ENCODE measurements around the gene TTC39C.
A peak's percentile ranks its signal among the peaks of the same experiment; 100 is the strongest.
"Not testable (repeated sequence)": the region's sequence is repeated elsewhere in the genome, so short reads cannot be mapped to it uniquely, and the experiment has no call there.

TTC39C gene

DNA sequence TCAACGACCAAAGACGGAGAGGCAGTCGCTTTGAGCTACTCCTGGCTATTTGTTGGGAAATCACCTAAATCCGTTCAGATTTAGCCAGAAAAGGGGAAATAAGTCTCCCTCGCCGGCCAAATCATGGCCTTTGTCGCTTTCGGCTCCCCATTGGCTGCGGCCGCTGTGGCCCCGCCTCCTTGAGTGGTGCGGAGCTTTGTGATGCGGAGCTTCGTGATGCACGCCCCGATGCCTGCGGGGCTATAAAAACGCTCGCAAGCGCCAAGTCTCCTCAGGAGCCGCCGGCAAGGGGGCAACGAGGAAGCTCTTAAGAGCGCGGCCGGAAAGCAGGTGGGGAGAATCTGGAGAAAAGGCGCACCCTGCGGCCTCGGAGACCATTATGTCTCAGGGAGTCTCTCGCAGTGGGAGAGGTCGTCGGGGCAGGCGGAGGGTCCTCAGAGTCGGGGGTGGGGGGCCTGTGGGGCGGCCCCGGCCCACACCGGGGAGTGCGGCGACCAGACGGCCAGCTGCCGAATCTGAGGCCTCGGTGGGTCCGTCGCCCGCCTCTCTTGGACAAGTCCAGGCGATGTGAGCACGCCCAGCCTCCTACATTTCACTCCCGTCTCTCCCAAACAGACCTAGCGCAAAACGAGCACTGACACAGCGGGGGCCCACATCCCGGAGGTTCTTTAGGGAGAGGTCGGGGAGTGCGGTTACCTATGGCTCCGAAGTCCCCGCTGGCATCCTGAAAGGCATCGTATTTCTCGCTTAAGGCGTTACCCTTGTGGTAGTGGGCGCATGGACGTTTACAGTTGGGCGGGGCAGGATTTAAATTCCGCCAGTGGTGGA is 124.4 kb downstream of the TTC39C start, which contains the start of gene CABYR:
Gene CABYR (plus strand): TSS at position 274 of the 828 bp plus-strand sequence. CDS start 4,053 bp downstream, outside the sequence.
- DNase-seq = peak; percentile 33

GRCh38 chr18:24140697-24141096 is 126.1 kb downstream of the TTC39C start:
- DNase-seq = no peak

GRCh38 chr18:24142376-24142775 is 127.8 kb downstream of the TTC39C start:
- DNase-seq = no peak

DNA sequence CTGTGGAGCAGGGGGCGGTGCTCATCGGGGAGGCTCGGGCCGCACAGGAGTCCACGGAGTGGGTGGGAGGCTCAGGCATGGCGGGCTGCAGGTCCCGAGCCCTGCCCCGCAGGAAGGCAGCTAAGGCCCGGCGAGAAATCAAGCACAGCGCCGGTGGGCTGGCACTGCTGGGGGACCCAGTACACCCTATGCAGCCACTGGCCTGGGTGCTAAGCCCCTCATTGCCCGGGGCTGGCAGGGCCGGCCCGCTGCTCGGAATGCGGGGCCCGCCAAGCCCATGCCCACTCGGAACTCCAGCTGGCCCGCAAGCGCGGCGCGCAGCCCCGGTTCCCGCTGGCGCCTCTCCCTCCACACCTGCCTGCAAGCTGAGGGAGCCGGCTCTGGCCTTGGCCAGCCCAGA is 135.0 kb downstream of the TTC39C start:
- not testable (repeated sequence) for DNase-seq

- DNase-seq = no peak
Measured at GRCh38 chr18:24153397-24153796, 138.8 kb downstream of the TTC39C start.

GRCh38 chr18:24157855-24158254 is 143.3 kb downstream of the TTC39C start:
- DNase-seq = no peak

GRCh38 chr18:24160086-24160485 is 145.5 kb downstream of the TTC39C start:
- no peak for DNase-seq

DNA sequence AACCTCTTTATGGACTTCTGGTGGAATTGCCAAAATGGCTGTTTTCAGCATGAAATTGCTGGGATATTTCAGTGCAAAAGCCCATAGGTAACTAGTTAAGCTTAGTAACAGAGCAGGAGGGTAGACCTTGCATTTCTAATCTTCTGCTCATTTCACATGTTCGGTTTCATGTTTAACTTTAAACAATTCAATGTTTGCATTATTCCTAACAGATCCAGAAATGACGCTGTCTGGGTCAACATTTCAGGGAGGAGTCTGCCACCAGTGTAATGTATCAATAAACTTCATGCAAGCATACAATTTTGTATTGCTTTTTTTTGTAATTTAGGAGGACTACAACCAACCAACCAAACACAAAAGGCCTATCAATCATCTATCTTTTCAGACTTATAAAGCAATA is 146.8 kb downstream of the TTC39C start:
- no peak for DNase-seq

- no peak for DNase-seq
Measured at GRCh38 chr18:24168496-24168895, 153.9 kb downstream of the TTC39C start.

DNA sequence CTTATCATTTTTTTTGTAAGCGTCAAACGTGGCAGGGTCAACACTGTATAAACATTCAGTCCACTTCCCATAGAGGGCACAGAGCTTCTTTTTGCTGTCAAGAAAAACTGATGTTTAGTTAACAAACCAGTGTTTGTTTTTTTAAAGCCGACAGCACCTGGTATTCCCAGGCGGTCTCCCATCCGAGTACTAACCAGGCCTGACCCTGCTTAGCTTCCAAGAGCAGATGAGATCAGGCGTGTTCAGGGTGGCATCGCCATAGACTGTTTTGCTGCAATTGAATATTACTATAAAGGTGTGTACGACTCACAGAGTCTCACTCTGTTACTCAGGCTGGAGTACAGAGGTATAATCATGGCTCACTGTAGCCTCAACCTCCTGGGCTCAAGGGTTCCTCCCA is 155.8 kb downstream of the TTC39C start:
- DNase-seq = no peak

GRCh38 chr18:24173997-24174396 is 159.4 kb downstream of the TTC39C start:
- DNase-seq = no peak

GRCh38 chr18:24176727-24177416 is 162.3 kb downstream of the TTC39C start:
- DNase-seq = no peak

- DNase-seq = no peak
Measured at GRCh38 chr18:24177499-24178133, 163.1 kb downstream of the TTC39C start.

DNA sequence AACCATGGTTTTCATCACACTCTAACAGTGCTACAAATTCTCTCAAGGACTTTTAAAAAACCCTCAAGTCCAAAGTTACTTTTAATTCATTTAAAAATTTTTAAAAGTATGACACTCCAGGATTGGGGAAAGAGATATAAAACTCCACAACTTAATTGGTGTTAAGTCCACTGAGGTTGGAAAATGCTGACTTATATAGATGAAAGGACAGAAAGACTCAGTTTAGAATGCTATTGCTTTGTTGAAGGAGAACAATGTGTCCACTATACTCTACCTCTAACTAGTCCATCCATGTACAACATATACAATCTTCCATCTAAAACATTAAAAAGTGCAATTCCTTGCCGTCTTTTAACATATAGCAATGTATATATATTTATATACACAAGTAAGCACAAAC is 165.5 kb downstream of the TTC39C start:
- DNase-seq = no peak

GRCh38 chr18:24181806-24182205 is 167.3 kb downstream of the TTC39C start:
- DNase-seq = no peak
